Mesenchymal stem cell (in vitro differentiated cells and primary cell): ENCODE measurements around the gene SLC5A5.

Experiments used
- DNase-seq: peaks from one replicate; pipeline ENCODE4 v3.0.0-alpha.2; 2013
- H2AFZ ChIP-seq: one replicate; pipeline ENCODE4 v1.6.1; 2013; ENCODE audit warnings: low read depth, mild to moderate bottlenecking, control low read depth, inconsistent platforms, low read length, moderate library complexity
- H2AK5ac ChIP-seq: 2 replicates; pipeline ENCODE4 v1.6.1; 2013; ENCODE audit warnings: low read length, moderate library complexity, mild to moderate bottlenecking, inconsistent platforms; ENCODE audit not compliant: severe bottlenecking
- H2BK120ac ChIP-seq: one replicate; pipeline ENCODE4 v1.6.1; 2013; ENCODE audit warnings: low read depth, mild to moderate bottlenecking, inconsistent platforms, low read length, moderate library complexity
- H2BK12ac ChIP-seq, 2 experiments: one replicate each; pipeline ENCODE4 v1.6.1; 2013; ENCODE audit warnings: inconsistent platforms in 2 of 2, low read length in 2 of 2, mild to moderate bottlenecking in 2 of 2, moderate library complexity in 2 of 2, control low read depth in 1 of 2
- H2BK15ac ChIP-seq: one replicate; pipeline ENCODE4 v1.6.1; 2013; ENCODE audit warnings: mild to moderate bottlenecking, low read depth, inconsistent platforms; ENCODE audit not compliant: poor library complexity, severe bottlenecking
- H2BK5ac ChIP-seq: 2 replicates; pipeline ENCODE4 v1.6.1; 2013; ENCODE audit warnings: low read depth, mild to moderate bottlenecking, low read length, control low read depth, inconsistent platforms; ENCODE audit not compliant: poor library complexity, severe bottlenecking
- H3K14ac ChIP-seq, 2 experiments: one replicate each; pipeline ENCODE4 v1.6.1; 2013; ENCODE audit warnings: inconsistent platforms in 2 of 2, low read length in 2 of 2, control low read depth in 1 of 2, mild to moderate bottlenecking in 1 of 2, moderate library complexity in 1 of 2
- H3K18ac ChIP-seq, 2 experiments: one replicate each; pipeline ENCODE4 v1.6.1; 2013; ENCODE audit warnings: inconsistent platforms in 2 of 2, low read length in 2 of 2, control low read depth in 1 of 2, low read depth in 1 of 2, mild to moderate bottlenecking in 1 of 2
- H3K23ac ChIP-seq, 2 experiments: one replicate each; pipeline ENCODE4 v1.6.1; 2013; ENCODE audit warnings: inconsistent platforms in 2 of 2, low read length in 2 of 2, mild to moderate bottlenecking in 2 of 2, moderate library complexity in 2 of 2, control low read depth in 1 of 2
- H3K27ac ChIP-seq: 2 replicates; pipeline ENCODE4 v1.5.1; 2013; ENCODE audit warnings: mild to moderate bottlenecking, moderate library complexity, low read length, control low read depth, inconsistent platforms; ENCODE audit not compliant: poor library complexity, severe bottlenecking
- H3K27me3 ChIP-seq, 2 experiments: 2 replicates each; pipeline versions ENCODE4 v1.6.1 to v1.7.0; 2013; ENCODE audit warnings: low read length in 2 of 2, mild to moderate bottlenecking in 2 of 2, moderate library complexity in 2 of 2, control low read depth in 1 of 2, inconsistent platforms in 1 of 2; ENCODE audit not compliant: control insufficient read depth in 1 of 2, insufficient read depth in 1 of 2
- H3K36me3 ChIP-seq, 2 experiments: 2 replicates each; pipeline versions ENCODE4 v1.6.1 to v1.7.0; 2013; ENCODE audit warnings: low read length in 2 of 2, control low read depth in 1 of 2, inconsistent platforms in 1 of 2, low read depth in 1 of 2, mild to moderate bottlenecking in 1 of 2; ENCODE audit not compliant: insufficient read depth in 2 of 2, control insufficient read depth in 1 of 2
- H3K4ac ChIP-seq, 2 experiments: one replicate each; pipeline ENCODE4 v1.6.1; 2013; ENCODE audit warnings: inconsistent platforms in 2 of 2, low read length in 2 of 2, mild to moderate bottlenecking in 2 of 2, moderate library complexity in 2 of 2, control low read depth in 1 of 2, low read depth in 1 of 2
- H3K4me1 ChIP-seq: 2 replicates; pipeline ENCODE4 v1.6.1; 2013; ENCODE audit warnings: low read depth, low read length, control low read depth; ENCODE audit not compliant: control insufficient read depth, insufficient read depth
- H3K4me2 ChIP-seq: 2 replicates; pipeline ENCODE4 v1.6.1; 2013; ENCODE audit warnings: low read length, mild to moderate bottlenecking, inconsistent platforms; ENCODE audit not compliant: poor library complexity, severe bottlenecking
- H3K4me3 ChIP-seq, 2 experiments: 2 replicates each; pipeline versions ENCODE4 v1.5.1 to v1.7.0; 2013; ENCODE audit warnings: low read length in 2 of 2, mild to moderate bottlenecking in 2 of 2, control low read depth in 1 of 2, low read depth in 1 of 2; ENCODE audit not compliant: insufficient read depth in 1 of 2
- H3K79me1 ChIP-seq: replicated peaks from 2 replicates; pipeline ENCODE4 v1.6.1; 2013; ENCODE audit warnings: mild to moderate bottlenecking, control low read depth, low read length, inconsistent platforms; ENCODE audit not compliant: poor library complexity, severe bottlenecking
- H3K9ac ChIP-seq: 2 replicates; pipeline ENCODE4 v1.7.0; 2013; ENCODE audit warnings: mild to moderate bottlenecking, low read length, moderate library complexity
- H3K9me3 ChIP-seq: 2 replicates; pipeline ENCODE4 v1.7.0; 2013; ENCODE audit warnings: mild to moderate bottlenecking, low read length; ENCODE audit not compliant: control insufficient read depth
- H4K8ac ChIP-seq: one replicate; pipeline ENCODE4 v1.6.1; 2013; ENCODE audit warnings: inconsistent platforms, mild to moderate bottlenecking, low read length, moderate library complexity
- H4K91ac ChIP-seq: one replicate; pipeline ENCODE4 v1.6.1; 2013; ENCODE audit warnings: mild to moderate bottlenecking, low read length, inconsistent platforms
- WGBS: methylation state at CpG from one replicate; pipeline ENCODE4 v1.1.7; 2013; ENCODE audit warnings: mixed read lengths; 5-methylcytosine and 5-hydroxymethylcytosine counted together

SLC5A5 gene

GRCh38 chr19:17865364-17866311 lies 6.1 kb upstream of the SLC5A5 start:
- no peaks in the 10 kb centered on the region for H3K79me1 ChIP-seq
- H2BK120ac ChIP-seq: no peak overlapping the region
- no peak for DNase-seq
- no peaks in the 10 kb centered on the region for H3K9me3 ChIP-seq
- H3K27me3 ChIP-seq: peaks cover 18 to 27% of the 10 kb centered on the region in 2 experiments
- H4K8ac ChIP-seq: peak overlapping the region; percentile 82
- no peak overlapping the region for H3K18ac ChIP-seq
- H3K9ac ChIP-seq: no peak overlapping the region
- no peak overlapping the region for H3K23ac ChIP-seq
- no peak overlapping the region for H2BK12ac ChIP-seq
- H3K4me3 ChIP-seq: no peak overlapping the region
- peaks cover 28% of the 10 kb centered on the region for H3K4me1 ChIP-seq
- peaks cover 48 to 51% of the 10 kb centered on the region in 2 experiments for H3K36me3 ChIP-seq
- no peak overlapping the region for H2AFZ ChIP-seq
- H3K14ac ChIP-seq: no peak overlapping the region
- H3K4ac ChIP-seq: no peak overlapping the region
- H3K4me2 ChIP-seq: no peak overlapping the region
- peak overlapping the region; percentile 12 for H4K91ac ChIP-seq
- WGBS: 70% methylated on average over 11 of the region's 13 CpGs
- H3K27ac ChIP-seq: no peak overlapping the region
- no peak overlapping the region for H2AK5ac ChIP-seq
- peak overlapping the region; percentile 55 for H2BK15ac ChIP-seq
- no peak overlapping the region for H2BK5ac ChIP-seq

GRCh38 chr19:17866312-17866963 lies 5.3 kb upstream of the SLC5A5 start:
- Histone ChIP-seq H2AK5ac (no peak overlapping the region), H3K14ac (no peak overlapping the region), H3K4me2 (no peak overlapping the region), H3K4me3 (no peak overlapping the region), H3K18ac (no peak overlapping the region), H3K23ac (no peak overlapping the region), H4K91ac (no peak overlapping the region), H3K9ac (no peak overlapping the region), H3K27me3 (peaks cover 26 to 35% of the 10 kb centered on the region in 2 experiments), H2BK12ac (no peak overlapping the region), H2AFZ (no peak overlapping the region), H3K36me3 (peaks cover 44 to 46% of the 10 kb centered on the region in 2 experiments), H2BK15ac (peak overlapping the region; percentile 55), H3K4ac (no peak overlapping the region), H4K8ac (no peak overlapping the region), H3K27ac (no peak overlapping the region), H3K9me3 (no peaks in the 10 kb centered on the region), H2BK120ac (no peak overlapping the region), H3K4me1 (peaks cover 24% of the 10 kb centered on the region), H3K79me1 (no peaks in the 10 kb centered on the region), H2BK5ac (no peak overlapping the region)
- no peak for DNase-seq
- WGBS: 91% methylated on average over 8 of the region's 8 CpGs

- H3K14ac ChIP-seq: no peak overlapping the region
- no peak overlapping the region for H3K9ac ChIP-seq
- H2BK120ac ChIP-seq: no peak overlapping the region
- H2BK15ac ChIP-seq: no peak overlapping the region
- no peak overlapping the region for H3K27ac ChIP-seq
- no peak for DNase-seq
- no peak overlapping the region for H3K4me3 ChIP-seq
- H3K23ac ChIP-seq: no peak overlapping the region
- no peak overlapping the region for H2AK5ac ChIP-seq
- H3K4me1 ChIP-seq: peaks cover 18% of the 10 kb centered on the region
- H2BK12ac ChIP-seq: no peak overlapping the region
- H3K4me2 ChIP-seq: no peak overlapping the region
- H3K4ac ChIP-seq: no peak overlapping the region
- WGBS: 68% methylated on average over 11 of the region's 11 CpGs
- no peak overlapping the region for H2AFZ ChIP-seq
- H3K79me1 ChIP-seq: no peaks in the 10 kb centered on the region
- H3K27me3 ChIP-seq: peaks cover 31 to 40% of the 10 kb centered on the region in 2 experiments
- no peak overlapping the region for H4K91ac ChIP-seq
- H3K36me3 ChIP-seq: peaks cover 39 to 40% of the 10 kb centered on the region in 2 experiments
- H3K18ac ChIP-seq: no peak overlapping the region
- H2BK5ac ChIP-seq: no peak overlapping the region
- H4K8ac ChIP-seq: no peak overlapping the region
- H3K9me3 ChIP-seq: no peaks in the 10 kb centered on the region
Observed at GRCh38 chr19:17866964-17867486, 4.7 kb upstream of the SLC5A5 start.

GRCh38 chr19:17868669-17869068 lies 3.1 kb upstream of the SLC5A5 start:
- Histone ChIP-seq H3K4me1 (peaks cover 5% of the 10 kb centered on the region), H4K91ac (no peak overlapping the region), H4K8ac (no peak overlapping the region), H2BK15ac (no peak overlapping the region), H2AFZ (no peak overlapping the region), H3K14ac (no peak overlapping the region), H3K4ac (no peak overlapping the region), H3K23ac (no peak overlapping the region), H3K79me1 (no peaks in the 10 kb centered on the region), H3K18ac (no peak overlapping the region), H3K36me3 (peaks cover 22 to 24% of the 10 kb centered on the region in 2 experiments), H3K9ac (no peak overlapping the region), H2AK5ac (no peak overlapping the region), H3K4me2 (no peak overlapping the region), H3K4me3 (no peak overlapping the region), H2BK120ac (no peak overlapping the region), H3K27me3 (peaks cover 41 to 56% of the 10 kb centered on the region in 2 experiments), H3K27ac (no peak overlapping the region), H2BK5ac (no peak overlapping the region), H3K9me3 (no peaks in the 10 kb centered on the region), H2BK12ac (no peak overlapping the region)
- DNase-seq: no peak
- WGBS: 72% methylated on average over 6 of the region's 6 CpGs
